ENCODE results near the gene IL13. TPM values are rescaled to one million over a fixed set of nuclear protein-coding genes. Genes with fewer than 3 reads are reported as not detected.

The IL13 gene
- total RNA-seq, 2 experiments from 2014 or later, result not detected

GRCh38 chr5:132681476-132681831, 23.5 kb downstream of the IL13 start:
- no peaks in the 10 kb centered on the region for H3K79me2 ChIP-seq (ENCODE audit: insufficient read depth, low read depth, low read length)
- TF ChIP-seq, protein P1, sequence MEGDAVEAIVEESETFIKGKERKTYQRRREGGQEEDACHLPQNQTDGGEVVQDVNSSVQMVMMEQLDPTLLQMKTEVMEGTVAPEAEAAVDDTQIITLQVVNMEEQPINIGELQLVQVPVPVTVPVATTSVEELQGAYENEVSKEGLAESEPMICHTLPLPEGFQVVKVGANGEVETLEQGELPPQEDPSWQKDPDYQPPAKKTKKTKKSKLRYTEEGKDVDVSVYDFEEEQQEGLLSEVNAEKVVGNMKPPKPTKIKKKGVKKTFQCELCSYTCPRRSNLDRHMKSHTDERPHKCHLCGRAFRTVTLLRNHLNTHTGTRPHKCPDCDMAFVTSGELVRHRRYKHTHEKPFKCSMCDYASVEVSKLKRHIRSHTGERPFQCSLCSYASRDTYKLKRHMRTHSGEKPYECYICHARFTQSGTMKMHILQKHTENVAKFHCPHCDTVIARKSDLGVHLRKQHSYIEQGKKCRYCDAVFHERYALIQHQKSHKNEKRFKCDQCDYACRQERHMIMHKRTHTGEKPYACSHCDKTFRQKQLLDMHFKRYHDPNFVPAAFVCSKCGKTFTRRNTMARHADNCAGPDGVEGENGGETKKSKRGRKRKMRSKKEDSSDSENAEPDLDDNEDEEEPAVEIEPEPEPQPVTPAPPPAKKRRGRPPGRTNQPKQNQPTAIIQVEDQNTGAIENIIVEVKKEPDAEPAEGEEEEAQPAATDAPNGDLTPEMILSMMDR (conservative IDR thresholded peaks at IDR 0.05; ENCODE audit: low read length), result no peak
- no peak for TF ChIP-seq EZH2phosphoT487 (IDR thresholded peaks at IDR 0.05; ENCODE audit: borderline replicate concordance, low read depth, low read length)
- BruUV-seq (replicated peaks), result no TSS peak
- no peaks in the 10 kb centered on the region for H3K9me3 ChIP-seq (ENCODE audit: low read length)
- H3K36me3 ChIP-seq (ENCODE audit: insufficient read depth, low read length), result no peaks in the 10 kb centered on the region
- ChIA-PET CTCF (ENCODE audit: unreplicated experiment) (no interaction called here), POLR2A (interaction anchor here (0.9 kb wide), 1 partner anchor 65 kb away, joined by 3 read pairs; no protein-coding TSS in a partner anchor)
- H3K4me2 ChIP-seq (ENCODE audit: low read length), result no peak overlapping the region; the same call in 1 of the 2 replicates
- H3K4me3 ChIP-seq (ENCODE audit: low read depth, low read length, poor library complexity, severe bottlenecking), result no peak overlapping the region
- no peaks in the 10 kb centered on the region for H4K20me1 ChIP-seq (ENCODE audit: insufficient read depth, low read length)
- intact Hi-C loops (cut with micrococcal nuclease; ENCODE audit: unreplicated experiment), result no loop called here
- DNase-seq (ENCODE audit: low spot score), result peak; percentile 63
- H3K4me1 ChIP-seq (ENCODE audit: insufficient read depth, low read length, poor library complexity, severe bottlenecking), result peaks cover 20% of the 10 kb centered on the region
- H3K27ac ChIP-seq (ENCODE audit: low read depth, low read length, poor library complexity, severe bottlenecking), result no peak overlapping the region
- no peak overlapping the region for H2AFZ ChIP-seq (ENCODE audit: low read length)
- no peaks in the 10 kb centered on the region for H3K9me2 ChIP-seq (ENCODE audit: insufficient read depth, low read length)

- DNase-seq (ENCODE audit: low spot score), result no peak
- CTCF ChIA-PET (ENCODE audit: unreplicated experiment), result no interaction called here
Measured at GRCh38 chr5:132681983-132682382, 24.0 kb downstream of the IL13 start.

GRCh38 chr5:132684491-132684890, 26.5 kb downstream of the IL13 start:
- POLR2A ChIA-PET, result no interaction called here
- peaks cover 20% of the 10 kb centered on the region for H3K4me1 ChIP-seq (ENCODE audit: insufficient read depth, low read length, poor library complexity, severe bottlenecking)
- intact Hi-C loops (cut with micrococcal nuclease; ENCODE audit: unreplicated experiment), result no loop called here

More at GRCh38 chr5:132681983-132682382, 24.0 kb downstream of the IL13 start:
- Histone ChIP-seq H3K9me3 (ENCODE audit: low read length) (no peaks in the 10 kb centered on the region), H3K4me3 (ENCODE audit: low read depth, low read length, poor library complexity, severe bottlenecking) (no peak overlapping the region), H2AFZ (ENCODE audit: low read length) (no peak overlapping the region), H3K27ac (ENCODE audit: low read depth, low read length, poor library complexity, severe bottlenecking) (no peak overlapping the region), H4K20me1 (ENCODE audit: insufficient read depth, low read length) (no peaks in the 10 kb centered on the region), H3K36me3 (ENCODE audit: insufficient read depth, low read length) (no peaks in the 10 kb centered on the region), H3K4me1 (ENCODE audit: insufficient read depth, low read length, poor library complexity, severe bottlenecking) (peaks cover 20% of the 10 kb centered on the region), H3K9me2 (ENCODE audit: insufficient read depth, low read length) (no peaks in the 10 kb centered on the region), H3K4me2 (ENCODE audit: low read length) (no peak overlapping the region), H3K79me2 (ENCODE audit: insufficient read depth, low read depth, low read length) (no peaks in the 10 kb centered on the region)
- intact Hi-C loops (cut with micrococcal nuclease; ENCODE audit: unreplicated experiment), result no loop called here
- TF ChIP-seq, protein P1 (conservative IDR thresholded peaks at IDR 0.05; ENCODE audit: low read length), result no peak
- no peak for TF ChIP-seq EZH2phosphoT487 (IDR thresholded peaks at IDR 0.05; ENCODE audit: borderline replicate concordance, low read depth, low read length)
- POLR2A ChIA-PET, result interaction anchor here (0.9 kb wide), 1 partner anchor 65 kb away, joined by 3 read pairs; no protein-coding TSS in a partner anchor
- BruUV-seq (replicated peaks), result no TSS peak

More at GRCh38 chr5:132684491-132684890, 26.5 kb downstream of the IL13 start:
- H3K9me3 ChIP-seq (ENCODE audit: low read length), result no peaks in the 10 kb centered on the region
- no peaks in the 10 kb centered on the region for H3K36me3 ChIP-seq (ENCODE audit: insufficient read depth, low read length)
- H4K20me1 ChIP-seq (ENCODE audit: insufficient read depth, low read length), result no peaks in the 10 kb centered on the region
- no peak for TF ChIP-seq EZH2phosphoT487 (IDR thresholded peaks at IDR 0.05; ENCODE audit: borderline replicate concordance, low read depth, low read length)
- TF ChIP-seq, protein P1 (conservative IDR thresholded peaks at IDR 0.05; ENCODE audit: low read length), result no peak
- no peaks in the 10 kb centered on the region for H3K79me2 ChIP-seq (ENCODE audit: insufficient read depth, low read depth, low read length)
- H2AFZ ChIP-seq (ENCODE audit: low read length), result no peak overlapping the region
- no peaks in the 10 kb centered on the region for H3K9me2 ChIP-seq (ENCODE audit: insufficient read depth, low read length)
- CTCF ChIA-PET (ENCODE audit: unreplicated experiment), result no interaction called here
- H3K4me2 ChIP-seq (ENCODE audit: low read length), result no peak overlapping the region
- no peak overlapping the region for H3K4me3 ChIP-seq (ENCODE audit: low read depth, low read length, poor library complexity, severe bottlenecking)
- BruUV-seq (replicated peaks), result no TSS peak
- no peak overlapping the region for H3K27ac ChIP-seq (ENCODE audit: low read depth, low read length, poor library complexity, severe bottlenecking)
- no peak for DNase-seq (ENCODE audit: low spot score)
